ENCODE measurements around the gene HGD.

The HGD gene

DNA sequence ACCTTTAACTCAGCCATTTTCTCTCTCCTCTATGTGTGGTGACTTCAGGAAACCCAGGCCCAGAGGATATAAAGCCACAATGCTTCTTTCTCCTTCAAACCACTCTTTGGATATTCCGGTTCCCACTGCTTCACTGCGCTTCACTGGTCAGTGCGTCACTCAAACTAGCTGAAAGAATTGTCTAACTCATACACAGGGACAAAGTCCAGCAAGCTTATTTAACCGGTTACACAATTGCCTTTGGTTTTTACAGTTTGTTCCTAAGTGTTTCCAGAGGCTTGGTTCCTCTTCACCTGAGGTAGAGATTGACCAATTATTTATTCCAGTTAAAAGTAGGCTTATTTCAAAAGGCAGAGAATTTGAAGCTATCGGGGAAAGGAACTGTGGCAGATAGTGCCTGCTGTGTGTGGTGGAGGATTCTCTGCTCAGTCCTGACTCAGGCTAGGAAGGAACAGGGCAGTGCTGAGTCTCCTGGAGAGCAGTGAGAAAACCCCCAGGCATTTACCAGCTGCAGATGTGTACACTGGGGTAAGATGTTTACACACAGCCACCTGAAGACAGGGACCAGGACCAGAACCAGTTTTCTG, at the start of gene HGD:
HGD (minus strand) TSS at position 145 of the 587 bp plus-strand sequence; CDS start at position 17, 128 bp downstream.
- no peak for DNase-seq (ENCODE audit: low read depth in 3 of 3)

GRCh38 chr3:120730576-120731542, 48.8 kb upstream of the HGD start:
- DNase-seq (ENCODE audit: low read depth in 3 of 3) = no peak

- DNase-seq (ENCODE audit: low read depth in 3 of 3) = no peak
These were observed 44.8 kb upstream of the HGD start for GRCh38 chr3:120726791-120727190.

DNA sequence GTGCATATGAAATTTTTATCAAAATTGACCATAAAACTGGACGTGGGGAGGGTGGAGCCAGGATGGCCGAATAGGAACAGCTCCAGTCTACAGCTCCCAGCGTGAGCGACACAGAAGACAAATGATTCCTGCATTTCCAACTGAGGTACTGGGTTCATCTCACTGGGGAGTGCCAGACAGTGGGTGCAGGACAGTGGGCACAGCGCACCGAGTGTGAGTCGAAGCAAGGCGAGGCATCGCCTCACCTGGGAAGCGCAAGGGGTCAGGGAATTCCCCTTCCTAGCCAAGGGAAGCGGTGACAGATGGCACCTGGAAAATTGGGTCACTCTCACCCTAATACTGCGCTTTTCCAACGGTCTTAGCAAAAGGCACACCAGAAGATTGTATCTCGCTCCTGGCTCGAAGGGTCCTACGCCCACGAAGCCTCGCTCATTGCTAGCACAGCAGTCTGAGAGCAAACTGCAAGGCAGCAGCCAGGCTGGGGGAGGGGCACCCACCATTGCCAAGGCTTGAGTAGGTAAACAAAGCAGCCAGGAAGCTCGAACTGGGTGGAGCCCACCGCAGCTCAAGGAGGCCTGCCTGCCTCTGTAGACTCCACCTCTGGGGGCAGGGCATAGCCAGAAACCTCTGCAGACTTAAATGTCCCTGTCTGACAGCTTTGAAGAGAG, 37.3 kb upstream of the HGD start:
- peak in 2 of 3 donors; percentile 20 for DNase-seq (ENCODE audit: low read depth in 3 of 3)

GRCh38 chr3:120713262-120713661, 31.2 kb upstream of the HGD start:
- no peak for DNase-seq (ENCODE audit: low read depth in 3 of 3)

DNA sequence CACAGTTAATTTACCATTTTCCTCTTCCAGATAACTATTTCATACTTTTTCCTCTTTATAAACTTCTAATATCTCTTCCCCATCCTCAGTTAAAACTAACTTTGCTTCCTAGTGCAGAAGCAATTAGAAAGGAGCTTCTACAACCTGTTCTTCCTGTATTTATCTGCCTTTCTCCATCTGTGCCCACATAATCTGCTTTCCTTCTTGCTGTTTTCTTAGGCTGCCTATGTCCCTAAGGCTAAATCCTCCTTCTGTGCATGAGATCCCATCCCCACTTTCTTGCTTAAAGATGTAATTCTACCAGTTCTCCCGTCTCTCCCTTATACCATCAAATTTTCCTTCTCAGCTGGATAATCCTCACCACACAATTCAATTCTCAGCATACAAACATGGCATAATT, 28.3 kb upstream of the HGD start:
- no peak for DNase-seq (ENCODE audit: low read depth in 3 of 3)

GRCh38 chr3:120708408-120708807, 26.4 kb upstream of the HGD start:
- no peak for DNase-seq (ENCODE audit: low read depth in 3 of 3)

GRCh38 chr3:120706950-120707349, 24.9 kb upstream of the HGD start:
- no peak for DNase-seq (ENCODE audit: low read depth in 3 of 3)

DNA sequence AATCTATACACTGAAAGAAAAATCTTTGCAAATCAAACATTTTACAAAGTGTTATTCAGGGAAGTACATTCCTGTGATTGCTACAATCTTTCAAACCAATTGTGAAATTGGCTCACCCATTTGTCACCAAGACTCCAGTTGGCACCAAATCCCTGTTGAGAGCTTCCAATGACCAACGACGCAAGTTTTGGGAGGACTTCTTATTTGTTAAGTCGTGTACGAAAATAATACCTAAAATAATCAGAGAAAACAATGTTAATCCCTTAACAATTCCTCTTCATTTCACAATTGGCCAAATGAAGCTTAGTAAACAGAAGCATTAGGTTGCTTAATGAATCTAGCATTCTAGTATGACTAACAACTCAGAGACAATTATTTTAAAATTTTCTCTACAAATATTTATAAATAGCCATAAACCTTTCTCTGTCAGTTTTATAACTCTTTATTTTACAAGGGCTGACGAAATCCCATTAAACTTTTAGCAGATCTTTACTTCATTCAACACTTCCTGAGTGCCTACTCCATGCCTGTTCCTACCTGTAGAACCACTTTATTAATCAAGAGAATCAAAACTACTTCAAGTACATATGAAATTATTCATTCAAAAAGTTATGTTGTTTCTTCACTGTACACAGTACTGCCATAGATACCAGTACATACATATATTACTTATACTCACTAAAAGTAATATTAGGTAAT, 24.0 kb upstream of the HGD start:
- DNase-seq (ENCODE audit: low read depth in 3 of 3) = no peak

- no peak for DNase-seq (ENCODE audit: low read depth in 3 of 3)
These were observed 17.3 kb upstream of the HGD start for GRCh38 chr3:120699333-120699732.

- DNase-seq (ENCODE audit: low read depth in 3 of 3) = no peak
These were observed 11.6 kb upstream of the HGD start for GRCh38 chr3:120693439-120694171.

DNA sequence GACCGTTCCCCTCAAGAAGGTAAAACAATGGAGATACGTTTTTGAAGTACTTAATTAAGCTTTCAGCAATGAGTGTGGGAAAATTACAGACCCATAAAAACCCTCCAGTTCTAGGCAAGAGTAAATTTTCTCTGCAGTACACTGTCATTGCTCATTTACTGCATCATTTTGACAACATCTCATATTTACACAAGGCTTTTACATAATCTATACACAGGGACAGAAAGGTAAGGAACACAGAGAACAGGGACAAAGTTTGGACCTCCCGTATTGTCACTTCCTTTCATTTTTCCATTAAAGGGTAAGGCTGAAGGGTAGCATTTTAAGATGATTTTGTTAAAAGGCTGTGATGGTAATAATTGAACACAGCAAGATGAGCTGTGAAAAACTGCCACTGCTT, 7.4 kb upstream of the HGD start:
- no peak for DNase-seq (ENCODE audit: low read depth in 3 of 3)

- DNase-seq (ENCODE audit: low read depth in 3 of 3) = no peak
These were observed 6.1 kb upstream of the HGD start for GRCh38 chr3:120688121-120688520.

DNA sequence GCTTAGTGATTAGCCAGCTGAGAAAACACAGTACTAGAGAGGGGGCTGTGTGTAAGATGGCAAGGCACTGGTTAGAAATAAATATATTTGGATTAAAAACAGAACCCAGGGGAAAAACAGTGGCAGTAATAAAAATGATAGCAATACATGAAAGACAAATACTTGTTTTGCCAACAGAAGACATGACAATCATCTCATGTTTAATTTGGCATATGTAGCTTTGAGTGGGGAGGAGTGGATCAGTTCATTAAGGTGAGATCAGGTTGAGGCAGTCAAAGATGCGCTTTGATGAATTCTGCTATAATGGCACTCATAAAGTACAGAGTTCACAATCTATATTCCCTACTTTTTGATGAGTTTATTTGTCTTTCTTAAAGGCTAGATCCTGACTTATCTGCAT, 3.4 kb upstream of the HGD start:
- DNase-seq (ENCODE audit: low read depth in 3 of 3) = no peak

DNA sequence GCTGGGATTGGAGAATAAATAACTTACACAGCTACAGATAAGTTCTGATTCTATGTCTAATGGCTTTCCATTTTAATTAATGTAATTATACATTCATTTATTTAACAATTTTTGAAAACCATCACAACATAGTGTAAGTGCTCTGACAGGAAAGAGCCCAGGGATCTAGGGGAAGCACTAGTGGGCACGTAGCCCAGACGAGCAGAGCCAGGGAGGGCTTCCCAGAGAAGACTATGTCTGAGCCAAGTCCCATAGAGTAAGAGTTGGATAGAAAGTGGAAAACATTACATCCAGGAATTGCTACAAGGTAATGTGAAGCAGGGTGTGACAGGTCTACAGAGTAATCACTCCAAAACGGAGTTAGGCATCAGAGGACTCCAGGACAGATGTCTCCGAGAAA, 2.9 kb upstream of the HGD start:
- DNase-seq (ENCODE audit: low read depth in 3 of 3) = no peak

DNA sequence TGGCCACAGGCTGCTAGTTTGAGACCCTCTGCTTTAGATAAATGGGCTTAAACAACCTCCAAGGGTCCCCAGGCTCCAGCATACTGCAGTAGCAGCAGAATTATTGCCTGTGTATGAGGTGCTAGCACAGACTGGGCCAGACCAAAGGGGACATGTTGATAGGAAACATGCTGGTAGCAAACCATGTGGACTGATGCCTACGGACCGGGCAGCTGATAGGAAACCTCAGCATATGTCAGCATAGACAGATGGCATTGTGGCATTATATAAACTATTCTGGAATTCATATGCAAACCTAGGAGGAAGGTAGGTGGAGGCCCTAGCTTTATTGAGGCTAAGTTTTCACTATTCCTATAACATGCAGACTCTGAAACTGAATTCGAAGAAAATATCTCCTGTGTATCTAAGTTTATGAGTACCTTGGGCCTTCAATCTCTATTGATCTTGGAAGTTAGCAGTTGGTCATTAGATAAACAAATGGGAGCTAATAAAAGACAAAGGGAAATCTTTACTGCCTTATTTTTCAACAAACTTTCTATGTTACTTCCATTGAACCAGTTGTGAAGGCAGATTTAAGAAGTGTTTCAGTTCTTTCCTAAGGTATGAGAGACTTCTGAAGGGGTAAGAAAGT, 1.7 kb upstream of the HGD start:
- no peak for DNase-seq (ENCODE audit: low read depth in 3 of 3)

- no peak for DNase-seq (ENCODE audit: low read depth in 3 of 3)
These were observed 1.2 kb upstream of the HGD start for GRCh38 chr3:120683213-120683612.

GRCh38 chr3:120681506-120682038, 467 bp downstream of the HGD start:
- DNase-seq (ENCODE audit: low read depth in 3 of 3) = no peak

DNA sequence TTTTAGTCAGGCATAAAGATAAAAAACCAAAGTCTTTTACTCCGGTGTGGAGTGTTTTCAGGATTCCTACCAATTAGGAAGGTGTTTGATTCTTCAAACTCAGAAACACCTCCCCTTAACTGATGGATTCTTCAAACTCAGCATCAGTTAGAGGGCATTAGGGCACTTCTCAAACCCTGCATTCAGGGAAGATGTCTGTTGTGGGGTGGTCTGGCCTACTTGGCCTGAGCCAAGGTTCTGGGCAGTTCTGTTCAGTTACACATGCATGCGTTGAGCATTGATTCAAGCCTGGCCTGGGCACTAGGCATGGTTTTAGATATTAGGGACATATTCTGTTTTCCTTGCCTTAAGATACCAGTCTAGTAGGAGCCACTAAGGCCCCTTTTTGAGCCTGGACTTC, 1.0 kb downstream of the HGD start:
- no peak for DNase-seq (ENCODE audit: low read depth in 3 of 3)

DNA sequence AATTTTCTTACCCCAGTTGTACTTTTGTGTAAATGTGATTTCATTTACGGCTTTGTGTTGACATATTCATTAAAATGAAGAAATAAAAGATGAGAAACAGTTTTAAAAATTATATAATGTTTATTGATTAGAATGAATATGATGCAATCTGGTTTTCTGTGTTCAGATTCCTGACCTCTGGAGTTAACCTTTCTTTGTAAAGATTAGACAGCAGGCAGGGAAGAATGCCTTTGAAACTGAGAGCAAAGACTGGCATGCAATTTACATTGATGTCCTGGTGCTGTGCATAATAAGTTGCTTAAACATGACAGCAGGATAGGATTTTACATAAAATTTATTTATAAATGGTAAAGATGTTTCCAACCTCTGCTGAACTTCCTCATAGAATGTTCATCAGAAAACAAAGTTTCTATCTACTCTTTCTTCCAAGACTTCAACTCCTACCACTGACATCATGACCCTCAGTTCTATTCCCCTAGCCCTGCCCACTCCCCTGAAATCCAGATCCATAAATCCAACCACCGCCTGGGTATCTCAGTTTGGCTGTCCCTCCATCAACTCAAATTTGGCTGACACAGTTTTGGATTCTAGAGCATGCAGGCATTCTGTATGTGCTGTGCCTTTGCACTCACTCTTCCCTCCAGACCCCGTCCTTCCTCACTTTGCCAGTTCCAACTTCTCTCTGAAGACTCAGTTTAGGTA, 1.7 kb downstream of the HGD start:
- DNase-seq (ENCODE audit: low read depth in 3 of 3) = no peak
